GM11168 (cell line): ENCODE results near the gene UGGT1.

Experiments used
- in situ Hi-C: fragments of 300-500 bp; cut with MboI; formaldehyde crosslinking; loops from one replicate; pipeline ENCODE4 v1.12.0; 2022; ENCODE audit warnings: low sequenced_read_pairs; ENCODE audit not compliant: unreplicated experiment

UGGT1 gene

GRCh38 chr2:128090945-128091725, at the start of gene UGGT1:
Gene UGGT1 (plus strand): TSS chr2:128091200. CDS start chr2:128091358, 158 bp downstream.
- in situ Hi-C loops = no loop called here

- in situ Hi-C loops = no loop called here
These were observed 49.4 kb upstream of the UGGT1 start for GRCh38 chr2:128041561-128041960.

- in situ Hi-C loops = no loop called here
These were observed 48.0 kb upstream of the UGGT1 start for GRCh38 chr2:128043041-128043440.

GRCh38 chr2:128053331-128053730, 37.7 kb upstream of the UGGT1 start:
- in situ Hi-C loops = no loop called here

GRCh38 chr2:128054104-128054885, 36.7 kb upstream of the UGGT1 start:
- in situ Hi-C loops = no loop called here

- in situ Hi-C loops = no loop called here
These were observed 33.7 kb upstream of the UGGT1 start for GRCh38 chr2:128057334-128057733.

- in situ Hi-C loops = no loop called here
These were observed 32.9 kb upstream of the UGGT1 start for GRCh38 chr2:128058114-128058513.

- in situ Hi-C loops = loop anchor here (10.0 kb wide), 1 partner anchor 172 kb away; no protein-coding TSS in a partner anchor
These were observed 28.4 kb upstream of the UGGT1 start for GRCh38 chr2:128062571-128062970.

- in situ Hi-C loops = loop anchor here (10.0 kb wide), 1 partner anchor 170 kb away; no protein-coding TSS in a partner anchor
These were observed 26.6 kb upstream of the UGGT1 start for GRCh38 chr2:128064353-128064752.

GRCh38 chr2:128069769-128070168, 21.2 kb upstream of the UGGT1 start:
- in situ Hi-C loops = loop anchor here (10.0 kb wide), 1 partner anchor 165 kb away; no protein-coding TSS in a partner anchor

- in situ Hi-C loops = no loop called here
These were observed 17.7 kb upstream of the UGGT1 start for GRCh38 chr2:128073278-128073677.

GRCh38 chr2:128076461-128077106, 14.4 kb upstream of the UGGT1 start:
- in situ Hi-C loops = no loop called here

- in situ Hi-C loops = no loop called here
These were observed 6.2 kb upstream of the UGGT1 start for GRCh38 chr2:128084757-128085156.

- in situ Hi-C loops = no loop called here
These were observed 4.8 kb upstream of the UGGT1 start for GRCh38 chr2:128086244-128086643.

GRCh38 chr2:128090575-128090944, 440 bp upstream of the UGGT1 start:
- in situ Hi-C loops = no loop called here

GRCh38 chr2:128091726-128092080, 703 bp downstream of the UGGT1 start:
- in situ Hi-C loops = no loop called here

GRCh38 chr2:128092656-128093055, 1.7 kb downstream of the UGGT1 start:
- in situ Hi-C loops = no loop called here

GRCh38 chr2:128093762-128094161, 2.8 kb downstream of the UGGT1 start:
- in situ Hi-C loops = no loop called here

GRCh38 chr2:128095201-128095600, 4.2 kb downstream of the UGGT1 start:
- in situ Hi-C loops = no loop called here

- in situ Hi-C loops = no loop called here
These were observed 12.4 kb downstream of the UGGT1 start for GRCh38 chr2:128103407-128103806.

- in situ Hi-C loops = no loop called here
These were observed 14.1 kb downstream of the UGGT1 start for GRCh38 chr2:128105072-128105471.
